WTC11 (cell line): ENCODE results near the gene DNAH8. TPM values are rescaled to one million over a fixed set of nuclear protein-coding genes. Genes with fewer than 3 reads are reported as not detected.
"Not testable (repeated sequence)": the region's sequence is repeated elsewhere in the genome, so short reads cannot be mapped to it uniquely, and the experiment has no call there.

ENCODE experiments used
- ATAC-seq: fragments of 200-7000 bp; cut with Tn5 transposase; 2 replicates; pipeline ENCODE4 v1.10.0; 2021; ENCODE audit warnings: mild to moderate bottlenecking, moderate library complexity
- CTCF ChIA-PET: fragments of 300-600 bp; sonication (Branson Sonifier 250); formaldehyde crosslinking; loops from one replicate; lab custom pipeline; 2021; ENCODE audit warnings: antibody characterized with exemption; lab: Charles Lee
- POLR2A ChIA-PET: fragments of 350-600 bp; sonication (Branson Sonifier 250); formaldehyde crosslinking; loops from one replicate; lab custom pipeline; 2021; ENCODE audit warnings: antibody characterized with exemption; lab: Charles Lee
- DNase-seq: peaks from one replicate; pipeline ENCODE4 v3.0.0; 2021; ENCODE audit warnings: low spot score
- H3K27ac Mint-ChIP-seq: 2 replicates; pipeline ENCODE4 v1.8.0; 2021; ENCODE audit warnings: mixed read lengths
- H3K27me3 Mint-ChIP-seq: 2 replicates; pipeline ENCODE4 v1.8.0; 2021; ENCODE audit warnings: low read depth, mild to moderate bottlenecking, moderate library complexity, mixed read lengths
- H3K36me3 Mint-ChIP-seq: 2 replicates; pipeline ENCODE4 v1.8.0; 2021; ENCODE audit warnings: mixed read lengths
- H3K4me1 Mint-ChIP-seq: 2 replicates; pipeline ENCODE4 v1.8.0; 2022; ENCODE audit warnings: mixed read lengths
- H3K4me3 Mint-ChIP-seq: 2 replicates; pipeline ENCODE4 v1.8.0; 2021; ENCODE audit warnings: mild to moderate bottlenecking, moderate library complexity, mixed read lengths
- H3K9me3 Mint-ChIP-seq: 2 replicates; pipeline ENCODE4 v1.8.0; 2021; ENCODE audit warnings: mixed read lengths
- CDX4 ChIP-seq: fragments of 250-450 bp; sonication (Bioruptor Pico); IDR thresholded peaks from 2 replicates; pipeline ENCODE4 v1.9.0; 2021; ENCODE audit warnings: moderate library complexity, mild to moderate bottlenecking, inconsistent platforms, borderline replicate concordance
- E2F4 ChIP-seq: sonication (generic); formaldehyde crosslinking; IDR thresholded peaks from 2 replicates; pipeline ENCODE4 v1.8.1; 2022; ENCODE audit warnings: low read depth, mild to moderate bottlenecking, moderate library complexity, missing genetic modification reagents, borderline replicate concordance
- FOXK1 ChIP-seq: sonication (generic); formaldehyde crosslinking; IDR thresholded peaks from 2 replicates; pipeline ENCODE4 v1.8.0; 2022; ENCODE audit warnings: mild to moderate bottlenecking, moderate library complexity, missing genetic modification reagents
- JUN ChIP-seq: sonication (generic); formaldehyde crosslinking; IDR thresholded peaks from 2 replicates; pipeline ENCODE4 v1.8.0; 2023; ENCODE audit warnings: mild to moderate bottlenecking, missing genetic modification reagents
- NFATC4 ChIP-seq: fragments of 250-450 bp; sonication (Bioruptor Pico); IDR thresholded peaks from 2 replicates; pipeline ENCODE4 v1.9.0; 2021; ENCODE audit warnings: mild to moderate bottlenecking
- NR1H2 ChIP-seq: sonication (generic); formaldehyde crosslinking; IDR thresholded peaks from 2 replicates; pipeline ENCODE4 v1.9.0; 2021; ENCODE audit warnings: mild to moderate bottlenecking, moderate library complexity, missing genetic modification reagents
- NR2C2 ChIP-seq: sonication (generic); formaldehyde crosslinking; IDR thresholded peaks from 2 replicates; pipeline ENCODE4 v1.8.0; 2022; ENCODE audit warnings: mild to moderate bottlenecking, missing genetic modification reagents
- PRRX2 ChIP-seq: fragments of 250-450 bp; sonication (Bioruptor Pico); IDR thresholded peaks from 2 replicates; pipeline ENCODE4 v1.8.0; 2021; ENCODE audit warnings: mild to moderate bottlenecking
- TEAD1 ChIP-seq: sonication (generic); formaldehyde crosslinking; IDR thresholded peaks from 2 replicates; pipeline ENCODE4 v1.8.0; 2022; ENCODE audit warnings: mild to moderate bottlenecking, missing genetic modification reagents
- ZNF121 ChIP-seq: sonication (generic); formaldehyde crosslinking; IDR thresholded peaks from 2 replicates; pipeline ENCODE4 v1.8.0; 2023; ENCODE audit warnings: missing genetic modification reagents
- ZNF138 ChIP-seq: sonication (generic); formaldehyde crosslinking; conservative IDR thresholded peaks from 2 replicates; pipeline ENCODE4 v1.8.1; 2022; ENCODE audit warnings: mild to moderate bottlenecking, moderate library complexity, missing genetic modification reagents
- ZNF263 ChIP-seq: sonication (generic); formaldehyde crosslinking; IDR thresholded peaks from 2 replicates; pipeline ENCODE4 v1.8.1; 2022; ENCODE audit warnings: low read depth, mild to moderate bottlenecking, moderate library complexity, missing genetic modification reagents
- ZNF281 ChIP-seq: sonication (generic); formaldehyde crosslinking; IDR thresholded peaks from 2 replicates; pipeline ENCODE4 v1.8.0; 2023; ENCODE audit warnings: mild to moderate bottlenecking, missing genetic modification reagents
- ZNF671 ChIP-seq: fragments of 250-450 bp; sonication (Bioruptor Pico); IDR thresholded peaks from 2 replicates; pipeline ENCODE4 v1.8.0; 2021; ENCODE audit warnings: mild to moderate bottlenecking
- total RNA-seq: library from RNA; stranded (reverse); gene quantifications from 3 replicates; pipeline ENCODE4 v1.2.3, GENCODE V29; 2021
- TF ChIP-seq, protein P1 (sequence below): fragments of 250-450 bp; sonication (Bioruptor Pico); IDR thresholded peaks from 2 replicates; pipeline ENCODE4 v1.9.0; 2021; ENCODE audit warnings: mild to moderate bottlenecking, borderline replicate concordance
- TF ChIP-seq, protein P2 (sequence below): sonication (generic); formaldehyde crosslinking; IDR thresholded peaks from 2 replicates; pipeline ENCODE4 v1.8.1; 2023; ENCODE audit warnings: mild to moderate bottlenecking, missing genetic modification reagents
- TF ChIP-seq, protein P3 (sequence below): fragments of 250-450 bp; sonication (Bioruptor Pico); IDR thresholded peaks from 2 replicates; pipeline ENCODE4 v1.8.0; 2021; ENCODE audit warnings: mild to moderate bottlenecking
- TF ChIP-seq, protein P4 (sequence below): sonication (generic); formaldehyde crosslinking; conservative IDR thresholded peaks from 2 replicates; pipeline ENCODE4 v1.8.1; 2022; ENCODE audit warnings: mild to moderate bottlenecking, missing genetic modification reagents

DNAH8 gene
- total RNA-seq, 1 experiment from 2014 or later, result 0.02 TPM

DNA sequence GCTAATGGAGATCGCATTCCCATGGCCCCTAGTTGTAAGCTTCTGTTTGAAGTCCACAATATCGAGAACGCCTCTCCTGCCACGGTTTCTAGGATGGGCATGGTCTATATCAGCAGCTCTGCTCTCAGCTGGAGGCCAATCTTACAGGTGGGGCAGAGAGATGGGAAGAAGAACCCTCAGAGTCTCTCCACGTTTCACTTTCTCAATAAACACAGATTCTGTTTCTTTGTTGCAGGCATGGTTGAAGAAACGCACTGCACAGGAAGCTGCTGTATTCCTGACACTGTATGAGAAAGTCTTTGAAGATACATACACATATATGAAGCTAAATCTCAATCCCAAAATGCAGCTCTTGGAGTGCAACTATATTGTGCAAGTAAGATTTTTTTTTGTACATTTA, 157.9 kb downstream of the DNAH8 start (continued):
- TF ChIP-seq, protein P1, sequence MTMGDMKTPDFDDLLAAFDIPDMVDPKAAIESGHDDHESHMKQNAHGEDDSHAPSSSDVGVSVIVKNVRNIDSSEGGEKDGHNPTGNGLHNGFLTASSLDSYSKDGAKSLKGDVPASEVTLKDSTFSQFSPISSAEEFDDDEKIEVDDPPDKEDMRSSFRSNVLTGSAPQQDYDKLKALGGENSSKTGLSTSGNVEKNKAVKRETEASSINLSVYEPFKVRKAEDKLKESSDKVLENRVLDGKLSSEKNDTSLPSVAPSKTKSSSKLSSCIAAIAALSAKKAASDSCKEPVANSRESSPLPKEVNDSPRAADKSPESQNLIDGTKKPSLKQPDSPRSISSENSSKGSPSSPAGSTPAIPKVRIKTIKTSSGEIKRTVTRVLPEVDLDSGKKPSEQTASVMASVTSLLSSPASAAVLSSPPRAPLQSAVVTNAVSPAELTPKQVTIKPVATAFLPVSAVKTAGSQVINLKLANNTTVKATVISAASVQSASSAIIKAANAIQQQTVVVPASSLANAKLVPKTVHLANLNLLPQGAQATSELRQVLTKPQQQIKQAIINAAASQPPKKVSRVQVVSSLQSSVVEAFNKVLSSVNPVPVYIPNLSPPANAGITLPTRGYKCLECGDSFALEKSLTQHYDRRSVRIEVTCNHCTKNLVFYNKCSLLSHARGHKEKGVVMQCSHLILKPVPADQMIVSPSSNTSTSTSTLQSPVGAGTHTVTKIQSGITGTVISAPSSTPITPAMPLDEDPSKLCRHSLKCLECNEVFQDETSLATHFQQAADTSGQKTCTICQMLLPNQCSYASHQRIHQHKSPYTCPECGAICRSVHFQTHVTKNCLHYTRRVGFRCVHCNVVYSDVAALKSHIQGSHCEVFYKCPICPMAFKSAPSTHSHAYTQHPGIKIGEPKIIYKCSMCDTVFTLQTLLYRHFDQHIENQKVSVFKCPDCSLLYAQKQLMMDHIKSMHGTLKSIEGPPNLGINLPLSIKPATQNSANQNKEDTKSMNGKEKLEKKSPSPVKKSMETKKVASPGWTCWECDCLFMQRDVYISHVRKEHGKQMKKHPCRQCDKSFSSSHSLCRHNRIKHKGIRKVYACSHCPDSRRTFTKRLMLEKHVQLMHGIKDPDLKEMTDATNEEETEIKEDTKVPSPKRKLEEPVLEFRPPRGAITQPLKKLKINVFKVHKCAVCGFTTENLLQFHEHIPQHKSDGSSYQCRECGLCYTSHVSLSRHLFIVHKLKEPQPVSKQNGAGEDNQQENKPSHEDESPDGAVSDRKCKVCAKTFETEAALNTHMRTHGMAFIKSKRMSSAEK, result no peak
- no peak for TF ChIP-seq E2F4
- TF ChIP-seq ZNF263 (CRISPR knock-in tag), result no peak
- no peak for TF ChIP-seq ZNF138 (CRISPR knock-in tag)
- TF ChIP-seq, protein P2, sequence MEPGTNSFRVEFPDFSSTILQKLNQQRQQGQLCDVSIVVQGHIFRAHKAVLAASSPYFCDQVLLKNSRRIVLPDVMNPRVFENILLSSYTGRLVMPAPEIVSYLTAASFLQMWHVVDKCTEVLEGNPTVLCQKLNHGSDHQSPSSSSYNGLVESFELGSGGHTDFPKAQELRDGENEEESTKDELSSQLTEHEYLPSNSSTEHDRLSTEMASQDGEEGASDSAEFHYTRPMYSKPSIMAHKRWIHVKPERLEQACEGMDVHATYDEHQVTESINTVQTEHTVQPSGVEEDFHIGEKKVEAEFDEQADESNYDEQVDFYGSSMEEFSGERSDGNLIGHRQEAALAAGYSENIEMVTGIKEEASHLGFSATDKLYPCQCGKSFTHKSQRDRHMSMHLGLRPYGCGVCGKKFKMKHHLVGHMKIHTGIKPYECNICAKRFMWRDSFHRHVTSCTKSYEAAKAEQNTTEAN (CRISPR knock-in tag), result no peak
- no peak for TF ChIP-seq FOXK1 (CRISPR knock-in tag)
- TF ChIP-seq, all 79 proteins: peak for 0

DNA sequence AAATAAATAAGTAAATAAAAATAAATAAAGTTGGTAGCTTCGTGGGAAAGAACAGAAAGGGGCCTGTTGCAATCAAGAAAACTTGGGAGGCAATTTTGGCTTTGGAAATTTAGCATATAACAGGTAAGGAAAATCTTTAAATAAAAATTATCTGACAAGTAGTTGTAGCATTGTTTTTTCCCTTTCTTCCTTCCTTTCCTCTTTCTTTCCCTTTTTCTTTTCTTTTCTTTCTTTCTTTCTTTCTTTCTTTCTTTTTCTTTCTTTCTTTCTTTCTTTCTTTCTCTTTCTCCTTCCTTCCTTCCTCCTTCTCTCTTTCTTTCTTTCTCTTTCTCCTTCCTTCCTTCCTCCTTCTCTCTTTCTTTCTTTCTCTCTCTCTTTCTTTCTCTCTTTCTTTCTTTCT, 158.7 kb downstream of the DNAH8 start:
- CTCF ChIA-PET, result interaction anchor here (2.3 to 2.5 kb wide), 3 partner anchors 71 to 229 kb away, joined by 18 to 30 read pairs (median 24); no protein-coding TSS in a partner anchor
- ATAC-seq, H3K9me3 Mint-ChIP-seq, POLR2A ChIA-PET, H3K27me3 Mint-ChIP-seq, H3K27ac Mint-ChIP-seq, DNase-seq, H3K4me3 Mint-ChIP-seq, H3K36me3 Mint-ChIP-seq: not testable (repeated sequence)
- peaks cover 18% of the 10 kb centered on the region for H3K4me1 Mint-ChIP-seq

DNA sequence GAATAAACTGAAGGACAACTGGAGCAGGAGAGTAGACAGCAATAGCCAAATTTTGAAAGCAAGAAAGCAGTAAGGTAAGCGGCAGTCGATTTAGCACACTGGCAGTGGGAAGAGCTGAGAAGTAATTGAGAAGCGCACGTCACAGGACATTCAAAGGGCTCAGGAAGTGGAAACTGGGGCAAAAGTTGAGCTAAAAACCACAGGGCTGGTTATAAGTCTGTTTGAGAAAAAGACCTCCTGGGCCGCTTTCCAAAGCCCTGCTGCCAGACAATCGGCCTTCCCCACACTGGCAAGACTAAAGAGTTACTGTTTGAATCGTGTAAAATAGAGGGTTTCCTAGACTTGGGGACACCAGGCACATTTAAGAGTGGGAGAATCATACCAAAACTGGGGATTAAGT, 161.4 kb downstream of the DNAH8 start:
- Mint-ChIP-seq H3K27me3 (no peaks in the 10 kb centered on the region), H3K4me1 (peaks cover 18% of the 10 kb centered on the region), H3K4me3 (no peak overlapping the region), H3K36me3 (no peaks in the 10 kb centered on the region), H3K9me3 (no peaks in the 10 kb centered on the region), H3K27ac (no peak overlapping the region)
- ATAC-seq (no peak), DNase-seq (no peak)
- TF ChIP-seq, protein P3, sequence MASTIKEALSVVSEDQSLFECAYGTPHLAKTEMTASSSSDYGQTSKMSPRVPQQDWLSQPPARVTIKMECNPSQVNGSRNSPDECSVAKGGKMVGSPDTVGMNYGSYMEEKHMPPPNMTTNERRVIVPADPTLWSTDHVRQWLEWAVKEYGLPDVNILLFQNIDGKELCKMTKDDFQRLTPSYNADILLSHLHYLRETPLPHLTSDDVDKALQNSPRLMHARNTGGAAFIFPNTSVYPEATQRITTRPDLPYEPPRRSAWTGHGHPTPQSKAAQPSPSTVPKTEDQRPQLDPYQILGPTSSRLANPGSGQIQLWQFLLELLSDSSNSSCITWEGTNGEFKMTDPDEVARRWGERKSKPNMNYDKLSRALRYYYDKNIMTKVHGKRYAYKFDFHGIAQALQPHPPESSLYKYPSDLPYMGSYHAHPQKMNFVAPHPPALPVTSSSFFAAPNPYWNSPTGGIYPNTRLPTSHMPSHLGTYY, result no peak
- TF ChIP-seq, protein P4, sequence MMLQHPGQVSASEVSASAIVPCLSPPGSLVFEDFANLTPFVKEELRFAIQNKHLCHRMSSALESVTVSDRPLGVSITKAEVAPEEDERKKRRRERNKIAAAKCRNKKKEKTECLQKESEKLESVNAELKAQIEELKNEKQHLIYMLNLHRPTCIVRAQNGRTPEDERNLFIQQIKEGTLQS, result no peak
- TF ChIP-seq JUN (CRISPR knock-in tag) (no peak), ZNF671 (no peak)
- ChIA-PET POLR2A (no interaction called here), CTCF (interaction anchor here (1.0 kb wide), 1 partner anchor 242 kb away, joined by 3 read pairs; no protein-coding TSS in a partner anchor)

- CTCF ChIA-PET, result no interaction called here
- Mint-ChIP-seq H3K27me3 (no peaks in the 10 kb centered on the region), H3K4me3 (no peak overlapping the region), H3K36me3 (no peaks in the 10 kb centered on the region), H3K27ac (no peak overlapping the region), H3K4me1 (peaks cover 14% of the 10 kb centered on the region), H3K9me3 (0 out of 2 replicates have a peak, but pooled peaks cover 3% of the 10 kb centered on the region)
- DNase-seq (no peak), ATAC-seq (no peak)
- POLR2A ChIA-PET, result no interaction called here
- TF ChIP-seq, protein P2 (CRISPR knock-in tag), result no peak
- TF ChIP-seq CDX4 (CRISPR knock-in tag) (no peak), ZNF121 (CRISPR knock-in tag) (no peak), FOXK1 (CRISPR knock-in tag) (no peak), NR1H2 (CRISPR knock-in tag) (no peak), TEAD1 (CRISPR knock-in tag) (no peak), ZNF281 (CRISPR knock-in tag) (no peak), NFATC4 (no peak), NR2C2 (no peak), PRRX2 (CRISPR knock-in tag) (no peak), JUN (CRISPR knock-in tag) (no peak)
These were observed 162.6 kb downstream of the DNAH8 start for GRCh38 chr6:38877721-38878120.
